H7 (cell line): ENCODE data around the gene APP. TPM values are rescaled to one million over a fixed set of nuclear protein-coding genes. Genes with fewer than 3 reads are reported as not detected.
A peak's percentile ranks its signal among the peaks of the same experiment; 100 is the strongest.

Experiments used
- DNase-seq: peaks from one replicate; pipeline ENCODE4 v3.0.0; 2012
- H3K27me3 ChIP-seq: 2 replicates; pipeline ENCODE4 v1.6.0; 2011; ENCODE audit warnings: mild to moderate bottlenecking, low read length; ENCODE audit not compliant: control insufficient read depth, insufficient read depth
- H3K36me3 ChIP-seq: replicated peaks from 2 replicates; pipeline ENCODE4 v1.5.1; 2011; ENCODE audit warnings: low read length; ENCODE audit not compliant: control insufficient read depth, insufficient read depth
- H3K4me3 ChIP-seq: 2 replicates; pipeline ENCODE4 v1.5.1; 2011; ENCODE audit warnings: low read depth, mild to moderate bottlenecking, control low read depth, low read length, moderate library complexity; ENCODE audit not compliant: insufficient read depth
- total RNA-seq: library from RNA; depleted of rRNA; stranded (reverse); fragments of >200 nt; shearing (Covaris generic); gene quantifications from 2 replicates; pipeline ENCODE4 v1.2.3, GENCODE V29; 2014

APP gene
- total RNA-seq, 1 experiment from 2014 or later = 316 TPM

DNA sequence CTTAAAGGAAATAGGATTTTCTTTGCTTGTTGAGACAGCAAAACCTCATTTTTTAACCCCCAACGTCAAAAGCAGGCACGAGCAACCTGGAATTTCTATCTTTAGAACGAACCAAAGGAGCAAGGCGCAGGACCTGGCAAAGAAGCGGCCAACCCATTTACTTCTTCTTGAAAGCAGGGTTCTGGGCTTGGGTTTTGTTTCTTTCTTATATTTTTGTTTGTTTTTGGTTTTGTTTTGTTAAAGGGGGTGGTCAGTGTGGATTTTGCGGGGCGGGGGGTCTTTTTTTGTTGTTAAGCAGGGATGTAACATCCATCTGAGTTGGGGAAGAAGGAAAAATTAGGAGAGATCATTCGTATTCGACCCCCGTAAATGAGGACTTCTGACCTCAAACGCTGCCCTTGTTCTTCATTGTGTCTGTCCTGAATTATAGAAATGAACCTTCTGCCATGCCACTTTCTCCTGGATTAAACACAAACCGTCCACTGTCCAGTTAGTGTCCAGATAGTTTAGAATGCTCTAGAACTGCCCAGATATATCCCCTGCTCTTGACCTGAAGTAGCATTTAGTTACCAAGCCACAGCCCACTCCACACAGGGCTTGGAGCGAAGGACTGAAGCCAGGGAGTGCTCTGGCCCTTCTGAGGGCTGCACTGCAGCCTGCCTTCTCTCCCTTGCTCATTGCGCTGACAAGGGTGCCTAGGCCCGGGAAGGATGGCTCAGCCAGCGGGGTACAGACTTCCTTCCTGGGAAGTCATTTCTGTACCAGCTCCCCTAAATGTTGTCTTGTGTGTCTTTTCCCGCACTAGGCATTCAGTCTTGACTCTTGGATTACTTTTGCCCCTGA is 909 bp upstream of the APP start:
- Histone ChIP-seq H3K4me3 (peak overlapping the region; percentile 98), H3K27me3 (no peaks in the 10 kb centered on the region; the same call in 1 of the 2 replicates), H3K36me3 (no peaks in the 10 kb centered on the region; the same call in 1 of the 2 replicates)
- no peak for DNase-seq

DNA sequence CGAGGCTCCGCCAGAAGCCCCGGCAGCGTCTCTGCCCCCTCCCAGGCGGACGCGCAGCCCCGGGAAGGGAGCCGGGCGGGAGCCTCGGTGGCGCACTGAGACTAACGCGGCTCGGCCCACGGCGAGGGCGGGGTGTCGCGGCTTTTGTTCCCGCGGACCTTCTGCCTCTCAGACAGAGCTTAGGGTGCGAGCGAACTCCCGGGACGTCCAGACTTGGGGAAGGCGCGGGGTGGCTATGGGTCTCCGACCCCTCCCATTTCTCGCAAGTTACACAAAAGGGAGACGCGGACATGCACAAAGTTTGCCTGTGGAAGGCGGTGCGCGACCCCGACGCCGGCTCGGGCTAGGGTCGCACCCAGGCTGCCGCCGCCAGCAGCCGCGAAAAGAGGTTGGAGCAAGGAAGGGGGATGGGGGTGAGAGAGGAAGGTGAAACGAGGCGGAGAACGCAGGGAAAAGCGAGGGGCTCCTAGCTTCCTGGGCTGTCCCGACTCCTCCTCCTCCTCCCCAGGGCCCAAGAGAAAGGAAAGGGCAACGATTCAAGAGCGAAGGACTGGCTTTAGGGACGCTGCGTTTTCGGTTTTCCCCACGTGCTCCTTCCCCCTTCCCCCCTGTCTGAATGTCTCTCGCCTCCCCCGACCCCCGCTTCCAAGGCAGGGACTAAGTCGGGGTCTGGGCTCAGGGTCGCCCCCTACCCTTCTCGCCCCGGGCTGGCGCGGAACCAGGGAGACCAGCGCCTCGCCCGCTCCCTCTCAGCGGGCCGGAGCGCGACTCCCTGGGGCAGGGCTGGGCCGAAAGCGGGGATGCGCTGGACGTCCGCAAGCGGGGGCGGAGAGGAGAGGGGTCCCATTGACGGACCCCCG is 729 bp downstream of the APP start:
- peak; percentile 82 for DNase-seq
- peak overlapping the region; percentile 98 for H3K4me3 ChIP-seq

DNA sequence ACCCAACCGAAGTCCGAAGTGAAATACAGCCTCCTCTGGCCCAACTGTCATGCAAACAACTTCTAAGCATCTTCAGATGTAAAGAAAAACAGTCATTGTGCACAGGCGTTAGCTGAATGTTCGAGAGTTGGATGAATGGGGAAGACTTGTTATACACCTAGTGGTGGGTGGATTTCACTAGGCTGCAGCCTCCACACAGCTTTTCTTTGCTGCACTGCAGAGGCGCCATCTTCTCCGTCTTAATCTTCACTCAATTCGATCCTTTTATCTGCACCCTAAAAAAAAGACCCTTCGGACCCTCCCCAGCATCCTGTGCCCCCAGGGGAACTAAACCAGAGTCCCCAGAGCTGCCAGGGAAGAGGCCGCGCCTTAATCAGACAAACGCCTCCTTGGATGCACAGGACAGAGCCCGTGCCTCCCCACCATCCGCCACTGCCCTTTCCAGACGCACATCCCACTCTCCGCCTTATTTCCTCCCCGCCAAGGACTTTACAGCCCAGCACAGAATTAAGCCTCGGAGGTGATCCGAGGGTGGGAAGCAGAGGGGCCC is 1.4 kb downstream of the APP start:
- H3K4me3 ChIP-seq = peak overlapping the region; percentile 98
- no peaks in the 10 kb centered on the region; the same call in 1 of the 2 replicates for H3K27me3 ChIP-seq
- no peaks in the 10 kb centered on the region; the same call in 1 of the 2 replicates for H3K36me3 ChIP-seq
- peak; percentile 67 for DNase-seq

More for the DNA sequence above, 729 bp downstream of the APP start:
- Histone ChIP-seq H3K36me3 (no peaks in the 10 kb centered on the region; the same call in 1 of the 2 replicates), H3K27me3 (no peaks in the 10 kb centered on the region; the same call in 1 of the 2 replicates)

DNA sequence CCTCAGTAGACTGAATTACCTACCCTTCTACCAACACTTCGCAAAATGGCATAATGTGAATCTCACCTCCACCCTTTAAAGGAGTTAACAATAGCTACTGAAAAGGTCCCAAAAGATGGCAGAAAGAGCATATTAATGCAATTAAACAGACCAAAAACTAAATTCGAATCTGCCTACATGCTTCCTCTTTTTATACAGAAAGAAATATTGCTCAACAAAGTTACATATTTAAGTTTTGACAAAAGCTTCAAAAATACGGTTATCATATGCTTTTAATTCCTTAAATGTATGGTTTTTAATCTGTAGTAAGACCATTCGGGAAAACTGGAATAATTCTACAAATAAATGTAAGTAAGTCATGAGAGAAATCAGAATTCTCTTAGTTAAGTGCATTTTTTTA is 2.2 kb downstream of the APP start:
- Histone ChIP-seq H3K4me3 (peak overlapping the region; percentile 98), H3K27me3 (no peaks in the 10 kb centered on the region; the same call in 1 of the 2 replicates), H3K36me3 (no peaks in the 10 kb centered on the region; the same call in 1 of the 2 replicates)
- DNase-seq = no peak

DNA sequence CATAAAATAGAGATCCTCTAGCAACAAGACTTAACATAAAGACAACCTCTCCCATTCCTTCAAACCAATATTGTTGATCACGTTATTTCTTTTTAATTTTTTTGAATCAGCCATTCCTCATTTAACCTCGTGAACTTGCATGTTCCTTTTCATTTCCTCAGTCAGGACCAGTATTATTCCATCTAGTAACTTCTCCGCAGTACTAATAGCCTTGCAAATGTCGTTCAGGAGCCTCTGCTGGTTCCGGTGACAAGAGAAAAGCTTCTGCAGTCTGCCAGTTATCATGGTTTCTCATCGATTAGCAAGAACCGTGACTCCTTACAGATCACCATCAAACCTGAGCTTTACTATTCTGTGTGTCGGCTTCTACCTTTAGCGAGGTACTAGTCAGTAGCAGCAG is 3.0 kb downstream of the APP start:
- Histone ChIP-seq H3K27me3 (no peaks in the 10 kb centered on the region; the same call in 1 of the 2 replicates), H3K36me3 (no peaks in the 10 kb centered on the region; the same call in 1 of the 2 replicates), H3K4me3 (peak overlapping the region; percentile 8; the same call in 1 of the 2 replicates)
- DNase-seq = no peak

DNA sequence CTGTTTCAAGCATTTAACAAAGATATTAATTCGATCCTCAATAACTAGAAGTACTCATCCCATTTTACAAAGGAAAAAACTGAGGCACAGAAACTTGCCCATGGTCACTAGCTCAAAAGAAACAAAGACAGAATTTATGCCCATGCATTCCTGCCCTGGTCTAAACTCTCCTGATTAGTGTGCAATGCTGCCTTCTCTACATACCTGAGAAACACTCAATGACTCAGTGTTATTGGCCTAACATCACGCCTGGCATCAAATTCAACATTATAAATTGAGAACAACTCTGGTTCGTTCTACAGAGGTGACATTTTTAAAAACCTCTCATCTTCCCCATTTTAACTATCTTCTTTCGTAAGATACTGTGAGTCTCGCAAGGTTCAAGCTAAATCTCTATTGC is 5.2 kb downstream of the APP start:
- no peak overlapping the region for H3K4me3 ChIP-seq
- no peaks in the 10 kb centered on the region; the same call in 1 of the 2 replicates for H3K36me3 ChIP-seq
- no peak for DNase-seq
- no peaks in the 10 kb centered on the region for H3K27me3 ChIP-seq

DNA sequence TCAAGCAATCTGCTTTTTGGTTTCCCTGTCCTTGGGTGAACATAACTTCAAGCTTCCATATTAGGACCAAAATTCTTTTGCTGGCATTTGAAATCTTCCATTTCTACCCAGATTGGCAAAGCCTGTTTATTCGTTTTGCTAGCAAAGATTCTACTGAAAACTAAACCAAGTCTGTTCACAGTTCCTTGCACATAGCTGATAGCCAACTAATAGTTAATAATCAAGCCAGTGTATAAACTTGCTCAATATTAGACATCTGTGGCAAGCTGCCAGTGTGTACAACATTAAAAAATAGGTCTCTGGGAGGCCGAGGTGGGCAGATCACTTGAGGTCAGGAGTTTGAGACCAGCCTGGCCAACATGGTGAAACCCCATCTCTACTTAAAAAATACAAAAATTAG is 6.3 kb downstream of the APP start:
- no peaks in the 10 kb centered on the region for H3K27me3 ChIP-seq
- DNase-seq = no peak
- H3K4me3 ChIP-seq = no peak overlapping the region

DNA sequence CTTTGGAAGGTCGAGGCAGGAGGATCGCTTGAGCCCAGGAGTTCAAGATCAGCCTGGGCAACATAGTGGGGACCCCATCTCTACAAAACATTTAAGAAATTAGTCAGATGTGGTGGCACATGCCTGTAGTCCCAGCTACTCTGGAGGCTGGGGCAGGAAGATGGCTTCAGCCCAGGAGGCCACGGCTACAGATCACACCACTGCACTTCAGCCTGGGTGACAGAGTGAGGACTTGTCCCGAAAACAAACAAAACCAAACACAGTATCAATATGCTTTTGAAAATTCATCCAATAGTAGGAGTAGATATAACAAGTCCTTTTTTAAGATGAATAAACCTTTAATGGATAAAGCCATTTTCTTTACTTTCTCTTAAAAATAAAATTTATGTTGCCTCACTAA is 8.5 kb downstream of the APP start:
- no peaks in the 10 kb centered on the region for H3K27me3 ChIP-seq
- H3K4me3 ChIP-seq = no peak overlapping the region
- H3K36me3 ChIP-seq = no peaks in the 10 kb centered on the region; the same call in 1 of the 2 replicates
- DNase-seq = no peak

More for the DNA sequence above, 6.3 kb downstream of the APP start:
- no peaks in the 10 kb centered on the region; the same call in 1 of the 2 replicates for H3K36me3 ChIP-seq

DNA sequence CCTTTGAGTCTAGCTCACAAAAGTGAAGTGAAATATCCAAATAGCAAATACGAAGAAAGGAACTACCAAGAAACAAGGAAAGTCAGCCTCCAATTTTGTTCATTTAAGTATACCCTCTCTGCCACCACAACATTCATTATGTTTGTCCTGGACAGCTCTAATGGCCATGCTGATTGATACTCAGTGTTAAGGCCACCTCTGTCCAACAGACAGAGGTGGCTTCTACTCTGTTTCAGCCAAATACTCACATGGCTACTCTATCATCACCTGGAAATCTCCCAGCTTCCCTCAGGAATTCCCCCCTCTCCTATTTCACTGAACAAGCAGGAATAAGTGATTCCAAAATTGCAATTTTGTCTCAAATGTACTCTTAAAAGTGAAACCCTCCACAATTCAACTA is 10.7 kb downstream of the APP start:
- no peak for DNase-seq
- no peaks in the 10 kb centered on the region for H3K36me3 ChIP-seq
- no peak overlapping the region for H3K4me3 ChIP-seq
- no peaks in the 10 kb centered on the region for H3K27me3 ChIP-seq

DNA sequence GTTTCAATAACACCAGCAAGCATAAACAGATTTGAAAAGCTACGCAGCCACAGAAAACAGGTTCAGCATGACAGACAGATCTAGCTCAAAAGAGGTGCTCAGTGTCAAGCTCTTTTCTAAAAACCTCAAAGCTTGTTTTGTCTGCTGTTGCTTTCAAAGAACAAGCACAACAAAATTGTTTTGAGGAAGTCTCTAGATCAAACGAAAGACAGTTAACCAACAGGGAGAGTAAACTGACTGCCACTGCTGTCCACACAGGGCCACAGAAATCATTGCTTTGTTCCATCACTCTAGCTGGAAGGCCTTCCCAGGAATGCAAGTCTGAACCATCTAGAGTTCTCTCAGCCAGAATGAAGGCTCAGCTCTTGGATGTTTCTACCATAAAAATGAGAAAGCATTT is 12.8 kb downstream of the APP start:
- DNase-seq = no peak
- Histone ChIP-seq H3K36me3 (no peaks in the 10 kb centered on the region), H3K4me3 (no peak overlapping the region), H3K27me3 (no peaks in the 10 kb centered on the region)

DNA sequence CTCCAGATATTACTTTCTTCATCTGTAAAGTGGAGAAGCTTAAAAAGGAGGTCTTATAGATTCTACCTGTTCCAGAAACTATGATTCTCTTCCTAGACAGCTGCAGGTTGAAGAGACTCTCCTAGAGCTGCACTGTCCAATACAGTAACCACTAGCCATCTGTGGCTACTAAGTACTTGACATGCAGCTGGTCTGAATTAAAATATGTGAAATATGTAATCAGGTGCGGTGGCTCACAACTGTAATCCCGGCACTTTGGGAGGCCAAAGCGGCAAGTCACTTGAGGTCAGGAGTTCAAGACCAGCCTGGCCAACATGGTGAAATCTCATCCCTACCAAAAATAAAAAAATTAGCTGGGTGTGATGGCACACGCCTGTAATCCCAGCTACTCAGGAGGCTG is 15.8 kb downstream of the APP start:
- Histone ChIP-seq H3K36me3 (no peaks in the 10 kb centered on the region), H3K4me3 (no peak overlapping the region), H3K27me3 (no peaks in the 10 kb centered on the region)
- DNase-seq = no peak

DNA sequence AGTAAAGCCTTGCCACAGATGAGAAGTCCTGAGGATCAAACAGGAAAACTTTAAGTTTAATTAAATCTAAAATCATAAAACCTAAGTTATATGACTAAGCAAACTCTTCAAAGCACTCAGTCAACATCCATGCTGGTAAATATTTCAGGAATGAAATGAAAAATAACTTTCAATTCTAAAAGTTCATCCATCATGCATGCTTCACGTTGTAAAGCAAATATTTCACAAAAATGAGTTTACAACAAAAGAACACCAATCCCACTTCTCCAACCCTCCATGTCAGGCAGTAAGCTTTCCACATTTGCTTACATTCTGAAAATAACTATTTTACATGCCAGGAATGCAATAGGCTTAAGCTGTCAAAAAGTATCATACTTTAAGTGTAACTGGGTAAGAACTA is 16.8 kb downstream of the APP start:
- DNase-seq = no peak
- Histone ChIP-seq H3K27me3 (no peaks in the 10 kb centered on the region), H3K4me3 (no peak overlapping the region), H3K36me3 (no peaks in the 10 kb centered on the region)

DNA sequence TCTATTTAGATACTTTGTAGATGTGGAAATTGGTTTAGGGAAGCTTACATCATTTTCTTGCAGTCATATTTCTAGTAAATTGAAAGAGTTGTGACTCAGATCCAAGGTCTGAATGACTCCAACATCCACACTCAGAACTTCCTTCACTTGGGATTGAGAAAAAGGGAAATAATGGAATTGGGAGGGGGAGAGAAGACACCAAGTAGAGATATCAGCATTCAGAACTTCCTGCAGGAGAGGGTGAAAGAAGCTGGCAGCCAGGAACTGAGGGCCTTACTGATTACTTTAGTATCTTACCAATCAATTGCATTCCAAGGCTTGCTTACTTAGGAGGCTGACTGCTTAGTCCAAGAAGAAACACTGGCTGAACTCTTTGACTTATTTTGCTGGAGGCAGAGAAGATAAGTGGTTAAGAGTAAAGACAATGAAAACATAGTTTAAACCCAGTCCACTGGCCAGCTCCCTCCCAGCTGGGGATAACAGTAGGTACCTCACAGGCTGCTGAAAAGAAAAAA is 21.7 kb downstream of the APP start:
- Histone ChIP-seq H3K27me3 (no peaks in the 10 kb centered on the region), H3K4me3 (no peak overlapping the region), H3K36me3 (peaks cover 2% of the 10 kb centered on the region; the same call in 1 of the 2 replicates)
- no peak for DNase-seq
